ENCODE data around the gene GAS1.

DNA sequence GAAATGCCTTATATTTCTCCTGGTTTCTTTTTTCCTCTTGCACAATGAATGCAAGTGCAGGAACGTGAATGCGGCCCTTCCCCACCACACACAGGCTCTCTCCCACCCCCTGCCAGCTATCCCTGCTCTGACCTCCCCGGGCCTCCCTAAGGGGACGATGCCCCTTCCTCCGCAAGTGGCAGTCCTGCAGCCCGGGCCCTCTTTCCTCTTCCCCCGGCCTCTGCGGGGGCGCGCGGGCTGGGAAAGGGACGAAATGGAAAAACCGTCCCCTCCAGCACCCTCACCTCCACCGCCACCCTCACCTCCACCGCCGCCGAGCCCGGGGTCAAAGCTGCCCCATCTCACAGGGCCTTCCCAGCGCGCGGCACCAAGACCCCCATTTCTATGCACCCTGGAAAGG lies 44.7 kb downstream of the GAS1 start:
- TF ChIP-seq, protein P1, sequence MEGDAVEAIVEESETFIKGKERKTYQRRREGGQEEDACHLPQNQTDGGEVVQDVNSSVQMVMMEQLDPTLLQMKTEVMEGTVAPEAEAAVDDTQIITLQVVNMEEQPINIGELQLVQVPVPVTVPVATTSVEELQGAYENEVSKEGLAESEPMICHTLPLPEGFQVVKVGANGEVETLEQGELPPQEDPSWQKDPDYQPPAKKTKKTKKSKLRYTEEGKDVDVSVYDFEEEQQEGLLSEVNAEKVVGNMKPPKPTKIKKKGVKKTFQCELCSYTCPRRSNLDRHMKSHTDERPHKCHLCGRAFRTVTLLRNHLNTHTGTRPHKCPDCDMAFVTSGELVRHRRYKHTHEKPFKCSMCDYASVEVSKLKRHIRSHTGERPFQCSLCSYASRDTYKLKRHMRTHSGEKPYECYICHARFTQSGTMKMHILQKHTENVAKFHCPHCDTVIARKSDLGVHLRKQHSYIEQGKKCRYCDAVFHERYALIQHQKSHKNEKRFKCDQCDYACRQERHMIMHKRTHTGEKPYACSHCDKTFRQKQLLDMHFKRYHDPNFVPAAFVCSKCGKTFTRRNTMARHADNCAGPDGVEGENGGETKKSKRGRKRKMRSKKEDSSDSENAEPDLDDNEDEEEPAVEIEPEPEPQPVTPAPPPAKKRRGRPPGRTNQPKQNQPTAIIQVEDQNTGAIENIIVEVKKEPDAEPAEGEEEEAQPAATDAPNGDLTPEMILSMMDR (conservative IDR thresholded peaks at IDR 0.05; ENCODE audit: low read length) = no peak
- no peak for TF ChIP-seq EZH2phosphoT487 (IDR thresholded peaks at IDR 0.05; ENCODE audit: borderline replicate concordance)
